ENCODE results near the gene AUTS2. TPM values are rescaled to one million over a fixed set of nuclear protein-coding genes. Genes with fewer than 3 reads are reported as not detected.
A peak's percentile ranks its signal among the peaks of the same experiment; 100 is the strongest.

Gene AUTS2
- total and polyA plus RNA-seq, 2 of the 8 experiments (the other 6 are each of a cell fraction or from before 2014, with no cell fraction given), result 25.9 to 101 TPM

GRCh38 chr7:69732203-69732602 is 133.9 kb downstream of the AUTS2 start:
- Histone ChIP-seq H2BK15ac (ENCODE audit: low read length) (no peak overlapping the region), H4K5ac (ENCODE audit: insufficient read length, low read depth, low read length) (no peak overlapping the region), H3K23ac (ENCODE audit: insufficient read length) (no peak overlapping the region), H3K36me3 (ENCODE audit: control insufficient read depth in 2 of 4, insufficient read depth in 4 of 4, low read length in 3 of 4) (no peaks in the 10 kb centered on the region), H4K91ac (replicated peaks; ENCODE audit: insufficient read length, low read length) (no peak overlapping the region), H2AFZ (ENCODE audit: low read length) (no peak overlapping the region), H2BK20ac (ENCODE audit: low read length) (no peak overlapping the region), H2BK5ac (ENCODE audit: low read depth, low read length) (no peak overlapping the region), H2BK120ac (replicated peaks; ENCODE audit: low read depth, low read length) (no peak overlapping the region), H3K14ac (ENCODE audit: insufficient read length) (no peak overlapping the region), H3K18ac (ENCODE audit: extremely low read depth, low read length) (no peak overlapping the region), H3K23me2 (ENCODE audit: low read depth, low read length) (no peaks in the 10 kb centered on the region), H3K4me1 (replicated peaks in 1 of 4; ENCODE audit: control insufficient read depth in 3 of 4, insufficient read depth in 4 of 4, low read length in 3 of 4) (peaks cover 3 to 13% (median 10%) of the 10 kb centered on the region in 4 experiments), H3K4me3 (ENCODE audit: extremely low read depth in 1 of 4, insufficient read depth in 2 of 4, low read depth in 3 of 4, low read length in 4 of 4) (no peak overlapping the region), H3K79me2 (ENCODE audit: control insufficient read depth in 1 of 2, insufficient read depth in 2 of 2, low read length in 2 of 2) (no peaks in the 10 kb centered on the region), H3K27ac (ENCODE audit: low read depth, low read length) (no peak overlapping the region), H3K9me3 (ENCODE audit: insufficient read depth in 2 of 2, low read depth in 1 of 2, low read length in 1 of 2) (no peaks in the 10 kb centered on the region), H3K79me1 (ENCODE audit: low read depth, low read length) (no peaks in the 10 kb centered on the region), H3K27me3 (replicated peaks in 1 of 4; ENCODE audit: control insufficient read depth in 3 of 4, extremely low read depth in 1 of 4, insufficient read depth in 3 of 4, low read length in 3 of 4) (no peaks in the 10 kb centered on the region), H2AK5ac (ENCODE audit: low read depth, low read length) (no peak overlapping the region), H3K4me2 (ENCODE audit: insufficient read depth in 1 of 2, low read depth in 2 of 2, low read length in 2 of 2) (peak overlapping the region in 1 of 2 experiments; percentile 29; a peak in 1 of 4 replicates), H4K20me1 (replicated peaks in 1 of 2; ENCODE audit: control insufficient read depth in 1 of 2, insufficient read depth in 2 of 2, low read length in 2 of 2) (no peaks in the 10 kb centered on the region), H2BK12ac (ENCODE audit: low read depth, low read length) (no peak overlapping the region), H3K4ac (replicated peaks; ENCODE audit: insufficient read length, low read depth, low read length) (no peak overlapping the region), H3K9ac (replicated peaks in 1 of 4; ENCODE audit: extremely low read depth in 1 of 4, low read depth in 3 of 4, low read length in 3 of 4) (no peak overlapping the region), H3K56ac (replicated peaks; ENCODE audit: insufficient read length, low read depth, low read length) (no peak overlapping the region), H4K8ac (ENCODE audit: extremely low read depth, insufficient read depth, low read length) (no peak overlapping the region)
- TF ChIP-seq MAFK (IDR thresholded peaks at IDR 0.05; ENCODE audit: low read depth, low read length) (peak; percentile 79), CTCF (IDR thresholded peaks at IDR 0.05; ENCODE audit: control extremely low read depth in 1 of 3, insufficient read depth in 1 of 3, low read depth in 1 of 3, low read length in 3 of 3) (no peak), TEAD4 (IDR thresholded peaks at IDR 0.05; ENCODE audit: low read depth, low read length) (no peak), BACH1 (IDR thresholded peaks at IDR 0.05; ENCODE audit: low read length) (peak; percentile 77), SP4 (IDR thresholded peaks at IDR 0.05; ENCODE audit: low read length) (no peak), E2F6 (IDR thresholded peaks at IDR 0.05) (no peak)
- 64% methylated on average over 2 of the region's 2 CpGs; no CpG with 5 or more reads in 1 of the 2 experiments for WGBS, 2 experiments (ENCODE audit: extremely low coverage in 1 of 2, insufficient coverage in 1 of 2, insufficient read length in 1 of 2, insufficient replicate concordance in 2 of 2, low coverage in 1 of 2, low lambda C conversion rate in 2 of 2, missing lambda C conversion rate in 1 of 2)
- no peak for DNase-seq (ENCODE audit: low read depth in 1 of 2, low spot score in 2 of 2)
- CTCF ChIA-PET (ENCODE audit: partially characterized antibody), result no interaction called here
- FAIRE-seq, result peak; percentile 19
- POLR2A ChIA-PET (ENCODE audit: partially characterized antibody), result no interaction called here
